ENCODE results near the gene POU6F1.

GRCh38 chr12:51196547-51196946, 21.3 kb downstream of the POU6F1 start:
- no peak for TF ChIP-seq CTCF (IDR thresholded peaks at IDR 0.05)
- TF ChIP-seq ZFX (IDR thresholded peaks at IDR 0.05; ENCODE audit: borderline replicate concordance): no peak

All from 22Rv1 (cell line).